ENCODE data around the gene SMAD7.

SMAD7 gene

GRCh38 chr18:48930926-48931325 is 19.8 kb downstream of the SMAD7 start:
- TF ChIP-seq CTCF (conservative IDR thresholded peaks at IDR 0.05): no peak
- TF ChIP-seq ZFX (IDR thresholded peaks at IDR 0.05): no peak
- no peak overlapping the region for H3K27ac ChIP-seq

GRCh38 chr18:48929941-48930713 is 20.6 kb downstream of the SMAD7 start:
- no peak overlapping the region for H3K27ac ChIP-seq
- no peak for TF ChIP-seq ZFX (IDR thresholded peaks at IDR 0.05)
- no peak for TF ChIP-seq CTCF (conservative IDR thresholded peaks at IDR 0.05)

- TF ChIP-seq CTCF (conservative IDR thresholded peaks at IDR 0.05): no peak
- no peak for TF ChIP-seq ZFX (IDR thresholded peaks at IDR 0.05)
- H3K27ac ChIP-seq: no peak overlapping the region
These were observed 21.6 kb downstream of the SMAD7 start for GRCh38 chr18:48929212-48929612.

- no peak overlapping the region for H3K27ac ChIP-seq
- TF ChIP-seq ZFX (IDR thresholded peaks at IDR 0.05) (no peak), CTCF (conservative IDR thresholded peaks at IDR 0.05) (no peak)
These were observed 22.0 kb downstream of the SMAD7 start for GRCh38 chr18:48928787-48929186.

- no peak overlapping the region for H3K27ac ChIP-seq
- TF ChIP-seq CTCF (conservative IDR thresholded peaks at IDR 0.05) (no peak), ZFX (IDR thresholded peaks at IDR 0.05) (no peak)
These were observed 23.3 kb downstream of the SMAD7 start for GRCh38 chr18:48927286-48928080.

- H3K27ac ChIP-seq: no peak overlapping the region
- TF ChIP-seq CTCF (conservative IDR thresholded peaks at IDR 0.05) (no peak), ZFX (IDR thresholded peaks at IDR 0.05) (no peak)
These were observed 24.3 kb downstream of the SMAD7 start for GRCh38 chr18:48926420-48926857.

GRCh38 chr18:48925491-48925780 is 25.3 kb downstream of the SMAD7 start:
- H3K27ac ChIP-seq: no peak overlapping the region

More at GRCh38 chr18:48925491-48925780, 25.3 kb downstream of the SMAD7 start:
- no peak for TF ChIP-seq CTCF (conservative IDR thresholded peaks at IDR 0.05)
- TF ChIP-seq ZFX (IDR thresholded peaks at IDR 0.05): no peak
